IMR-90 (cell line): ENCODE results near the gene CDH12.

Experiments used
- BHLHE40 ChIP-seq: fragments of 150-350 bp; IDR thresholded peaks from 2 replicates; pipeline ENCODE4 v1.6.1; 2016; ENCODE audit warnings: mild to moderate bottlenecking, low read depth, low read length
- MXI1 ChIP-seq: IDR thresholded peaks from 2 replicates; pipeline ENCODE4 v1.6.1; 2012; ENCODE audit warnings: low read depth, mild to moderate bottlenecking, low read length, moderate library complexity, borderline replicate concordance
- POLR2A ChIP-seq: IDR thresholded peaks from 2 replicates; pipeline ENCODE4 v1.6.1; 2012; ENCODE audit warnings: mild to moderate bottlenecking, low read depth, low read length
- RAD21 ChIP-seq: IDR thresholded peaks from 2 replicates; pipeline ENCODE4 v1.6.1; 2012; ENCODE audit warnings: low read length, improper control_type of control experiment
- TF ChIP-seq, protein P1 (sequence below): conservative IDR thresholded peaks from 2 replicates; pipeline ENCODE4 v1.5.1; 2012; ENCODE audit warnings: mild to moderate bottlenecking, low read depth, low read length, improper control_type of control experiment

DNA sequence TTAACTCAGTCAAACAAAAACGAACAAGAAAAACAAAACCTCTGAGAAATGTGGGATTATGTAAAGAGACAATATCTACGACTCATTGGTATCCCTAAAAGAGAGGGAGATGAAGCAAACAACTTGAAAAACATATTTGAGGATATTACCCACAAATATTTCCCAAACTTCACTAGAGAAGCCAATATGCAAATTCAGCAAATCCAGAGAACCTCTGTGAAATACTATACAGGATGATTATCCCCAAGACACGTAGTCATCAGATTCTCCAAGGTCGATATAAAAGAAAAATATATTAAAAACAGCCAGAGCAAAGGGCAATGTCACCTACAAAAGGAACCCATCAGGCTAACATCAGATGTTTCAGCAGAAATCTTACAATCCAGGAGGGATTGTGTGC lies 226.1 kb downstream of the CDH12 start:
- TF ChIP-seq, protein P1, sequence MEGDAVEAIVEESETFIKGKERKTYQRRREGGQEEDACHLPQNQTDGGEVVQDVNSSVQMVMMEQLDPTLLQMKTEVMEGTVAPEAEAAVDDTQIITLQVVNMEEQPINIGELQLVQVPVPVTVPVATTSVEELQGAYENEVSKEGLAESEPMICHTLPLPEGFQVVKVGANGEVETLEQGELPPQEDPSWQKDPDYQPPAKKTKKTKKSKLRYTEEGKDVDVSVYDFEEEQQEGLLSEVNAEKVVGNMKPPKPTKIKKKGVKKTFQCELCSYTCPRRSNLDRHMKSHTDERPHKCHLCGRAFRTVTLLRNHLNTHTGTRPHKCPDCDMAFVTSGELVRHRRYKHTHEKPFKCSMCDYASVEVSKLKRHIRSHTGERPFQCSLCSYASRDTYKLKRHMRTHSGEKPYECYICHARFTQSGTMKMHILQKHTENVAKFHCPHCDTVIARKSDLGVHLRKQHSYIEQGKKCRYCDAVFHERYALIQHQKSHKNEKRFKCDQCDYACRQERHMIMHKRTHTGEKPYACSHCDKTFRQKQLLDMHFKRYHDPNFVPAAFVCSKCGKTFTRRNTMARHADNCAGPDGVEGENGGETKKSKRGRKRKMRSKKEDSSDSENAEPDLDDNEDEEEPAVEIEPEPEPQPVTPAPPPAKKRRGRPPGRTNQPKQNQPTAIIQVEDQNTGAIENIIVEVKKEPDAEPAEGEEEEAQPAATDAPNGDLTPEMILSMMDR = no peak
- TF ChIP-seq RAD21 = no peak
- no peak for TF ChIP-seq MXI1
- TF ChIP-seq POLR2A = no peak
- TF ChIP-seq BHLHE40 = no peak
